Esophagus squamous epithelium (tissue), 5 donors: ENCODE results near the gene SECTM1. TPM values are rescaled to one million over a fixed set of nuclear protein-coding genes. Genes with fewer than 3 reads are reported as not detected.
"Not testable (repeated sequence)": the region's sequence is repeated elsewhere in the genome, so short reads cannot be mapped to it uniquely, and the experiment has no call there.

Experiments
- DNase-seq: peaks from one replicate; lab custom pipeline; 2025; lab: John Stamatoyannopoulos, UW
- H3K27ac ChIP-seq, 4 donors: fragments of 200-600 bp; sonication (generic); one replicate each; pipeline ENCODE4 v1.5.1; 2016 to 2019; ENCODE audit warnings: mild to moderate bottlenecking in 1 of 4
- H3K27me3 ChIP-seq, 4 donors: fragments of 200-600 bp; sonication (generic); 1 replicate in 3 of 4; 2 replicates in 1 of 4; pipeline versions ENCODE4 v1.5.1 to v1.6.0; 2017 to 2021; ENCODE audit warnings: antibody characterized with exemption in 1 of 4
- H3K36me3 ChIP-seq, 3 donors: fragments of 200-600 bp; sonication (generic); one replicate each; pipeline ENCODE4 v1.5.1; 2016 to 2019
- H3K4me1 ChIP-seq, 3 donors: fragments of 200-600 bp; sonication (generic); one replicate each; pipeline ENCODE4 v1.5.1; 2017 to 2019
- H3K4me3 ChIP-seq, 4 donors: fragments of 200-600 bp; sonication (generic); 1 replicate in 3 of 4; 2 replicates in 1 of 4; pipeline ENCODE4 v1.5.1; 2016 to 2019; ENCODE audit warnings: mild to moderate bottlenecking in 2 of 4, moderate library complexity in 1 of 4
- H3K9me3 ChIP-seq, 3 donors: fragments of 200-600 bp; sonication (generic); one replicate each; pipeline ENCODE4 v1.5.1; 2016 to 2019
- CTCF ChIP-seq, 6 experiments: fragments of 450-650 bp in 4 of 6; fragments of 200-600 bp in 2 of 6; sonication (generic) in 2 of 6; IDR thresholded peaks; one replicate each; pipeline ENCODE4 v1.5.1; 2016 to 2019; ENCODE audit warnings: antibody characterized with exemption in 6 of 6, mild to moderate bottlenecking in 4 of 6, moderate library complexity in 4 of 6
- POLR2A ChIP-seq, 4 donors: fragments of 450-650 bp; IDR thresholded peaks; one replicate each; pipeline ENCODE4 v1.6.1; 2017; ENCODE audit warnings: antibody characterized with exemption in 4 of 4, mild to moderate bottlenecking in 4 of 4, moderate library complexity in 3 of 4
- WGBS, 2 donors: methylation state at CpG; one replicate each; pipeline ENCODE4 v1.1.5; 2018; 5-methylcytosine and 5-hydroxymethylcytosine counted together
- intact Hi-C: fragments of 100-400 bp; cut with DNase I; formaldehyde crosslinking; loops from one replicate; pipeline ENCODE4 v1.15.0; 2022
- total RNA-seq, 4 donors: library from RNA; depleted of rRNA; stranded (reverse); fragments of >200 nt; gene quantifications; one replicate each; pipeline ENCODE4 v1.1.0, GENCODE V29; 2016
- donor health status: DM: yes; HTN: yes; CAD: no.

SECTM1 gene
- total RNA-seq, 4 donors from 2014 or later, result 4.3 to 19.5 (median 6.5) TPM

GRCh38 chr17:82366749-82367148 is 33.2 kb upstream of the SECTM1 start:
- peaks cover 11 to 26% (median 16%) of the 10 kb centered on the region in 3 donors for H3K4me1 ChIP-seq
- no peak overlapping the region for H3K4me3 ChIP-seq
- intact Hi-C loops, result no loop called here
- H3K36me3 ChIP-seq, result no peaks in the 10 kb centered on the region
- peaks cover 4 to 71% (median 21%) of the 10 kb centered on the region in 4 donors for H3K27me3 ChIP-seq
- WGBS, 2 donors, result 43 to 53% methylated on average over 7 of the region's 7 CpGs
- H3K9me3 ChIP-seq, result no peaks in the 10 kb centered on the region
- DNase-seq, result no peak
- no peak overlapping the region for H3K27ac ChIP-seq
- no peak for TF ChIP-seq POLR2A (IDR thresholded peaks at IDR 0.05)
- no peak for TF ChIP-seq CTCF (IDR thresholded peaks at IDR 0.05)

DNA sequence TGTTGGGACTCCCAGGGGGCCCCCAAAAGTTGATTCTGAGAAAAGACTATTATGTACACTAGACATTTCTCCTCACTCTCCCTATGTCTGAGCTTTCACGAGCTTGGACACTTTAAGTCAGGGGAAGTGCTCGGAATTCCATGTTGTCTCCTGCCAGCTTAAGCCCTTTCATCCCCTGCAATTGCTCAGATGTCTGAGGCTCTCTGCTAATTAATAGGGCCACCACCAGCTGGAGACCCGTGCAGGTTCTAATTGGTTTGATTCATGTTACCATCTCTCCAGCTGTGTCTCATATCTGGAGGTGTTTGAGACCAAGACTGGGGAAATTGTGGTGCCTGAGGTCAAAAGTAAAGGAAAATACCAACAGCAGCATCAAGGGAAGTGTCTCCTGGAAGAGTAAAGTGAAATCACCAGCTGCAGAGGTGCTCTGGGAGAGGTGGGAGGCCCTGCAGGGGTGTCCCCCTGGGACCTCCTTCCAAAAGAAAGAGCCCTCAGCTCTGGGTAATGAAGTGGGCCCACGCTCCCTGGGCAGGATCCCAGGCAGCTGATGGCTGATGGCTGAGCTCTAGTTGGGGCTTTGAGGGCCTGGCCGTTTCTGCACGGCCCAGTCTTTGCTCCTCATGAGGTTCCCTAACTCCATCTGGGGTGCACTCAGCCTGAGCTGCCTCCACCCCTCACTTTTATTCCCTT is 32.2 kb upstream of the SECTM1 start:
- WGBS, 2 donors, result 79 to 80% methylated on average over 5 to 6 of the region's 6 CpGs
- H3K4me3 ChIP-seq, result no peak overlapping the region
- DNase-seq, result no peak
- TF ChIP-seq CTCF (IDR thresholded peaks at IDR 0.05) (no peak), POLR2A (IDR thresholded peaks at IDR 0.05) (no peak)
- no peaks in the 10 kb centered on the region for H3K36me3 ChIP-seq
- H3K9me3 ChIP-seq, result no peaks in the 10 kb centered on the region
- intact Hi-C loops, result no loop called here
- no peak overlapping the region for H3K27ac ChIP-seq
- H3K4me1 ChIP-seq, result peaks cover 5 to 16% (median 6%) of the 10 kb centered on the region in 3 donors
- peaks cover 0 to 66% (median 13%) of the 10 kb centered on the region in 4 donors for H3K27me3 ChIP-seq

- intact Hi-C loops, result no loop called here
- Histone ChIP-seq H3K27ac (no peak overlapping the region), H3K36me3 (no peaks in the 10 kb centered on the region), H3K27me3 (peaks cover 0 to 66% (median 1%) of the 10 kb centered on the region in 4 donors), H3K4me3 (no peak overlapping the region), H3K4me1 (peaks cover 0 to 13% (median 0%) of the 10 kb centered on the region in 3 donors), H3K9me3 (no peaks in the 10 kb centered on the region)
- TF ChIP-seq POLR2A (IDR thresholded peaks at IDR 0.05), result no peak
- TF ChIP-seq CTCF (IDR thresholded peaks at IDR 0.05), result no peak
- no peak for DNase-seq
- WGBS, 2 donors, result 92 to 100% methylated on average over 1 to 6 of the region's 6 CpGs
Observed at GRCh38 chr17:82361885-82362633, 28.5 kb upstream of the SECTM1 start.

DNA sequence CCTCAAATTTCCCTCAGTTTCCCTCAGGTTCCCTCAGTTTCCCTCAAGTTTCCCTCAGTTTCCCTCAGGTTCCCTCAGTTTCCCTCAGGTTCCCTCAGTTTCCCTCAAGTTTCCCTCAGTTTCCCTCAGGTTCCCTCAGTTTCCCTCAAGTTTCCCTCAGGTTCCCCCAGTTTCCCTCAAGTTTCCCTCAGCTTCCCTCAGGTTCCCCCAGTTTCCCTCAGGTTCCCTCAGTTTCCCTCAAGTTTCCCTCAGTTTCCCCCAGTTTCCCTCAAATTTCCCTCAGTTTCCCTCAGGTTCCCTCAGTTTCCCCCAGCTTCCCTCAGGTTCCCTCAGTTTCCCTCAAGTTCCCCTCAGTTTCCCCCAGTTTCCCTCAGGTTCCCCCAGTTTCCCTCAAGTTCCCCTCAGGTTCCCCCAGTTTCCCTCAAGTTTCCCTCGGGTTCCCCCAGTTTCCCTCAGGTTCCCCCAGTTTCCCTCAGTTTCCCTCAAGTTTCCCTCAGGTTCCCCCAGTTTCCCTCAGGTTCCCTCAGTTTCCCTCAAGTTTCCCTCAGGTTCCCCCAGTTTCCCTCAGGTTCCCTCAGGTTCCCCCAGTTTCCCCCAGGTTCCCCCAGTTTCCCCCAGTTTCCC is 26.0 kb upstream of the SECTM1 start:
- H3K27ac ChIP-seq, H3K4me3 ChIP-seq, H3K36me3 ChIP-seq, H3K9me3 ChIP-seq, DNase-seq: not testable (repeated sequence)
- WGBS, 2 donors, result 86 to 100% methylated on average over 1 of the region's 1 CpG
- Histone ChIP-seq H3K27me3 (peaks cover 0 to 74% (median 1%) of the 10 kb centered on the region in 4 donors), H3K4me1 (peaks cover 0 to 24% (median 0%) of the 10 kb centered on the region in 3 donors)
- intact Hi-C loops, result loop anchor here (10.0 kb wide), 1 partner anchor 195 kb away; no protein-coding TSS in a partner anchor

DNA sequence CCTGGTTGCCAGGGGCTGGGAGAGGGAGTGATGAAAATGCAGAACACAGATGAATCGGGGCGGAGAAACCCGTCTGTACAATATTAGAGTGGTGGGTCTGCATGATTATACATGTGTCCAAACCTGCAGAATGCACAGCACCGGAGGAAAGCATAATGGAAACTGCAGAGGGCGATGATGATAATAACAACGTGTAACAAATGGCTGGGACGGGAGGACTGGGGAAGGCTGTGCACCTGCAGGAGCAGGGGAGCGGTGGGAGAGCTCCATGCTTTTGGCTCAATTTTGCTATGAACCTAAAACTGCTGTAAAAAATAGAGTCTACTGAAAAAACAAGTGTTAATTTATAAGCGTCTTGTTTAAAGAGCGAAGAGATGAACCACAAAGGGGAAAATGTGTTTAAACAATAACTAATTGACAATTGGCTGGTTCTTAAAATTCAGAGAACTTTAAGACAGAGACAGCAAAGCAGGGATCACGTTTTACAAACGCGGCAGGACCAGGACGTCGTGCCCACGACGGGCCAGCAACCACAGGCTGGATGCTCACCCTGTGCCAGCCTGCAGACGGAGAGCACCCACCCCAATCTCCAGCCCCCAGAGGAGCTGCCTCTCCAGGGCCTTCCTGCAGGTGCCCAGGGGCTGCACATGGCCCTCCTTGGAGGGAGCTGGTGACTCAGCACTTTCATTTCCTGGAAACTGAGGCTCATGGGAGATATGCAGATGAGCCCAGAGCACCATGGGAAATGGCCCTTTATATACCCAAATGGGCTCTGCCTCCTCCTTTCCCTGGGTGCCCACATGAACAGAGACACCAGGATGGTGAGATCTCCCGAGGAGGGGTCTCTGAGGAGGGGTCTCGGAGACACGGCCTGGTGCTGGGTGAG is 25.1 kb upstream of the SECTM1 start, which contains the start of gene TEX19:
TSS of gene TEX19 (plus strand) at position 783 of the 886 bp plus-strand sequence. CDS start 2,904 bp downstream, outside the sequence.
- H3K4me1 ChIP-seq, result peaks cover 0 to 24% (median 0%) of the 10 kb centered on the region in 3 donors
- H3K27me3 ChIP-seq, result peaks cover 0 to 81% (median 1%) of the 10 kb centered on the region in 4 donors
- H3K4me3 ChIP-seq, result no peak within 1 kb of the TSS
- no peak for DNase-seq
- no peaks in the 10 kb centered on the region for H3K9me3 ChIP-seq
- H3K36me3 ChIP-seq, result no peaks in the 10 kb centered on the region
- TF ChIP-seq CTCF (IDR thresholded peaks at IDR 0.05) (no peak), POLR2A (IDR thresholded peaks at IDR 0.05) (no peak)
- no peak within 1 kb of the TSS for H3K27ac ChIP-seq
- 60 to 68% methylated on average over 19 to 20 of the region's 21 CpGs for WGBS, 2 donors
- intact Hi-C loops, result loop anchor here (10.0 kb wide), 1 partner anchor 196 kb away; no protein-coding TSS in a partner anchor
